ENCODE measurements around the gene KIF17.

Gene KIF17

GRCh38 chr1:20666146-20666545, 51.7 kb downstream of the KIF17 start:
- Mint-ChIP-seq H3K27ac (no peak overlapping the region), H3K4me3 (no peak overlapping the region), H3K27me3 (no peaks in the 10 kb centered on the region), H3K9me3 (no peaks in the 10 kb centered on the region), H3K4me1 (peaks cover 18% of the 10 kb centered on the region)
- ATAC-seq (no peak), DNase-seq (no peak)

GRCh38 chr1:20665726-20666125, 52.1 kb downstream of the KIF17 start:
- Mint-ChIP-seq H3K9me3 (no peaks in the 10 kb centered on the region), H3K4me3 (no peak overlapping the region)
- ATAC-seq: no peak

GRCh38 chr1:20663969-20664715, 53.7 kb downstream of the KIF17 start:
- Mint-ChIP-seq H3K27ac (no peak overlapping the region), H3K9me3 (no peaks in the 10 kb centered on the region), H3K4me1 (peaks cover 35% of the 10 kb centered on the region), H3K4me3 (no peak overlapping the region), H3K27me3 (no peaks in the 10 kb centered on the region)
- no peak for DNase-seq
- ATAC-seq: no peak

More at GRCh38 chr1:20665726-20666125, 52.1 kb downstream of the KIF17 start:
- no peak for DNase-seq
- H3K27me3 Mint-ChIP-seq: no peaks in the 10 kb centered on the region
- peaks cover 19% of the 10 kb centered on the region for H3K4me1 Mint-ChIP-seq
- H3K27ac Mint-ChIP-seq: peak overlapping the region in 1 of 2 donors; percentile 46

DNA sequence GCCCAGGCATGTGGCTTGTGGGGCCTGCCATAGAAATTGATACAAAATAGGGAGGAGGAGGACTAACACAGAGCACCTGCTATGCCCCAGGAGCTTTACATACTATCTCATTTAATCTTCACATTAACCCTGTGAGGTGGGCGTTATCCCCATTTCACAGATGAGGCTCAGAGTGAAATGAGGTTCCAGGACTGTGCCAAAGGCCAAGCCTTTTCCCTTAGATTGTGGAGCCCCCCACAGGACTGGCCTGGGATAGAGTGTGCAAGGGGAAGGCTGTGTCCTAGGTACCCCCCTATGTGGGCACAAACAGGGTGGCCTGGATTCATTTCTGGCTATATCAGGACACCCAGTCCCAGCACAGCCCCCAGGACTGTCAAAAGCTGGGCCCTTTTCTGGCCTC, 54.4 kb downstream of the KIF17 start:
- H3K4me3 Mint-ChIP-seq: peak overlapping the region in 1 of 2 donors; percentile 99
- DNase-seq (no peak), ATAC-seq (no peak)
- H3K4me1 Mint-ChIP-seq: peaks cover 43% of the 10 kb centered on the region
- no peaks in the 10 kb centered on the region for H3K9me3 Mint-ChIP-seq
- H3K27ac Mint-ChIP-seq: peak overlapping the region in 1 of 2 donors; percentile 44
- no peaks in the 10 kb centered on the region for H3K27me3 Mint-ChIP-seq

- H3K4me3 Mint-ChIP-seq: peak overlapping the region; percentile 92 to 99
- H3K27ac Mint-ChIP-seq: peak overlapping the region; percentile 99 to 100
- DNase-seq (no peak), ATAC-seq (no peak)
- no peaks in the 10 kb centered on the region for H3K27me3 Mint-ChIP-seq
- H3K9me3 Mint-ChIP-seq: no peaks in the 10 kb centered on the region
- peaks cover 55% of the 10 kb centered on the region for H3K4me1 Mint-ChIP-seq
Measured at GRCh38 chr1:20662110-20662475, 55.7 kb downstream of the KIF17 start.

- peaks cover 61% of the 10 kb centered on the region for H3K4me1 Mint-ChIP-seq
- peak within 1 kb of the TSS; percentile 92 to 99 for H3K4me3 Mint-ChIP-seq
- ATAC-seq: peak; percentile 97
- H3K9me3 Mint-ChIP-seq: no peaks in the 10 kb centered on the region
- peak within 1 kb of the TSS; percentile 99 to 100 for H3K27ac Mint-ChIP-seq
- no peaks in the 10 kb centered on the region for H3K27me3 Mint-ChIP-seq
- peak; percentile 95 to 98 for DNase-seq
Measured at GRCh38 chr1:20661207-20662109, 56.3 kb downstream of the KIF17 start, which contains the start of gene DDOST. Gene DDOST (minus strand): TSS chr1:20661369. CDS start chr1:20661350, 19 bp downstream.

- DNase-seq (peak in 1 of 2 donors; percentile 13), ATAC-seq (peak; percentile 0)
- Mint-ChIP-seq H3K4me3 (peak overlapping the region; percentile 92 to 99), H3K4me1 (peaks cover 63% of the 10 kb centered on the region), H3K9me3 (no peaks in the 10 kb centered on the region), H3K27me3 (no peaks in the 10 kb centered on the region), H3K27ac (peak overlapping the region; percentile 99 to 100)
Measured at GRCh38 chr1:20660847-20661206, 57.0 kb downstream of the KIF17 start.

GRCh38 chr1:20660363-20660762, 57.4 kb downstream of the KIF17 start:
- H3K27ac Mint-ChIP-seq: peak overlapping the region; percentile 99 to 100
- peaks cover 63% of the 10 kb centered on the region for H3K4me1 Mint-ChIP-seq

GRCh38 chr1:20658166-20658915, 59.5 kb downstream of the KIF17 start:
- DNase-seq: no peak
- Mint-ChIP-seq H3K4me3 (peak overlapping the region; percentile 92 to 99), H3K27ac (peak overlapping the region; percentile 90 to 99), H3K27me3 (no peaks in the 10 kb centered on the region), H3K4me1 (peaks cover 61% of the 10 kb centered on the region), H3K9me3 (no peaks in the 10 kb centered on the region)
- ATAC-seq: no peak

More at GRCh38 chr1:20660363-20660762, 57.4 kb downstream of the KIF17 start:
- Mint-ChIP-seq H3K27me3 (no peaks in the 10 kb centered on the region), H3K4me3 (peak overlapping the region; percentile 92 to 99), H3K9me3 (no peaks in the 10 kb centered on the region)
- ATAC-seq: no peak
- DNase-seq: no peak

DNA sequence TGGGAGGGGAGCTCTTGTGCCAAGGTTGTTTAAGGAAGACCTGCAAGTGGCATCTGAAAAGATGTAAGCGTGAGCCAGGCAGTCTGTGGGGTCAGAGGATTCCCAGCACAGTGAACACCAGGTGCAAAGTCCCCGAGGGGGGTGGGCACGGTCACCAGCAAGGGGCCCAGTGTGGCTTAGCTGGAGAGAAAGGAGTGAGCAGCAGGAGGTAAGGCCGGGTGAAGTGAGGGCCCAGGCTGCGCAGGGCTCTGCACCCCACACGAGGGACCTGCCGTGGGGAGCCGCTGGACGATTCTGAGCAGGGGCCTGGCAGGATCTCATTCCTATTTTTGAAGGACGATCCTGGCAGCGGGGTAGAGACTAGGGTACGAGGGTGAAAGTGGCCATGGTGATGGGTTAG, 60.8 kb downstream of the KIF17 start:
- peaks cover 48% of the 10 kb centered on the region for H3K4me1 Mint-ChIP-seq

GRCh38 chr1:20654104-20654690, 63.6 kb downstream of the KIF17 start:
- no peak for DNase-seq
- no peaks in the 10 kb centered on the region for H3K27me3 Mint-ChIP-seq
- H3K4me3 Mint-ChIP-seq: no peak overlapping the region
- H3K4me1 Mint-ChIP-seq: peaks cover 28% of the 10 kb centered on the region
- no peaks in the 10 kb centered on the region for H3K9me3 Mint-ChIP-seq
- no peak for ATAC-seq
- H3K27ac Mint-ChIP-seq: no peak overlapping the region

More for the DNA sequence above, 60.8 kb downstream of the KIF17 start:
- peak overlapping the region in 1 of 2 donors; percentile 14 for H3K4me3 Mint-ChIP-seq
- peak overlapping the region; percentile 83 to 93 for H3K27ac Mint-ChIP-seq
- DNase-seq (no peak), ATAC-seq (no peak)
- no peaks in the 10 kb centered on the region for H3K9me3 Mint-ChIP-seq
- H3K27me3 Mint-ChIP-seq: no peaks in the 10 kb centered on the region

- Mint-ChIP-seq H3K27me3 (no peaks in the 10 kb centered on the region), H3K4me3 (no peak overlapping the region), H3K9me3 (no peaks in the 10 kb centered on the region), H3K4me1 (peaks cover 10% of the 10 kb centered on the region), H3K27ac (no peak overlapping the region)
- DNase-seq: no peak
- ATAC-seq: no peak
Measured at GRCh38 chr1:20652300-20652699, 65.5 kb downstream of the KIF17 start.

GRCh38 chr1:20648946-20649345, 68.9 kb downstream of the KIF17 start:
- no peaks in the 10 kb centered on the region for H3K4me1 Mint-ChIP-seq
- H3K4me3 Mint-ChIP-seq: no peak overlapping the region
- no peaks in the 10 kb centered on the region for H3K27me3 Mint-ChIP-seq
- DNase-seq (no peak), ATAC-seq (no peak)
- H3K27ac Mint-ChIP-seq: peak overlapping the region; percentile 60 to 84
- H3K9me3 Mint-ChIP-seq: no peaks in the 10 kb centered on the region

DNA sequence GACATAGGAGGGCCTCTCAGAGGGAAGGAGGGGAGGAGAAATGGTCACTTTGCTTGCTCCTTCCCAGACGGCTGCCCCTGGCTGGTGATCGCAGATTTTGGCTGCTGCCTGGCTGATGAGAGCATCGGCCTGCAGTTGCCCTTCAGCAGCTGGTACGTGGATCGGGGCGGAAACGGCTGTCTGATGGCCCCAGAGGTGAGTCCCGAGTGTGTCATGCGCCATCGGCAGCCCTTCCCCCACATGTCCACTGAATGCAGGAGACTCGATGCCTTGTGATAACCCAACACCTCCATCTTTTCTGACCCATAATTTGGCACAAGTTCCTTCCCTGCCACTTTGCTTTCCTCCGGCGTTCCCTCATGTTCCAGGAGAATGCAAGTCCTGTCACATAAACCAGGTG, 69.4 kb downstream of the KIF17 start:
- H3K9me3 Mint-ChIP-seq: no peaks in the 10 kb centered on the region
- no peak overlapping the region for H3K27ac Mint-ChIP-seq
- DNase-seq (no peak), ATAC-seq (no peak)
- H3K27me3 Mint-ChIP-seq: no peaks in the 10 kb centered on the region
- no peak overlapping the region for H3K4me3 Mint-ChIP-seq
- H3K4me1 Mint-ChIP-seq: no peaks in the 10 kb centered on the region

GRCh38 chr1:20645414-20645813, 72.4 kb downstream of the KIF17 start:
- no peak for DNase-seq
- Mint-ChIP-seq H3K27ac (no peak overlapping the region), H3K4me3 (no peak overlapping the region), H3K4me1 (peaks cover 1% of the 10 kb centered on the region), H3K9me3 (no peaks in the 10 kb centered on the region), H3K27me3 (no peaks in the 10 kb centered on the region)
- no peak for ATAC-seq

Data from stimulated activated naive CD8-positive, alpha-beta T cell treated with anti-CD3 and anti-CD28 coated beads, Interleukin-15, amount 100 ng/mL, for 72 hours (primary cell).